Aorta (tissue), 5 donors: ENCODE measurements around the gene XAB2. TPM values are rescaled to one million over a fixed set of nuclear protein-coding genes. Genes with fewer than 3 reads are reported as not detected.
A peak's percentile ranks its signal among the peaks of the same experiment; 100 is the strongest.
"Not testable (repeated sequence)": the region's sequence is repeated elsewhere in the genome, so short reads cannot be mapped to it uniquely, and the experiment has no call there.

Experiments used
- ATAC-seq: fragments of 200-7000 bp; cut with Tn5 transposase; one replicate; pipeline ENCODE4 v1.9.1; 2022; ENCODE audit warnings: moderate library complexity; ENCODE audit not compliant: low FRiP score
- DNase-seq, 2 donors: peaks; one replicate each; pipeline ENCODE4 v3.0.0-alpha.2; 2020
- H3K27ac ChIP-seq, 2 donors: one replicate each; pipeline ENCODE4 v1.5.1; 2013; ENCODE audit warnings: low read length in 2 of 2, mild to moderate bottlenecking in 2 of 2, moderate library complexity in 2 of 2, control low read depth in 1 of 2, inconsistent platforms in 1 of 2, low read depth in 1 of 2
- H3K27me3 ChIP-seq, 2 donors: one replicate each; pipeline ENCODE4 v1.6.1; 2013; ENCODE audit warnings: control low read depth in 1 of 2, low read length in 1 of 2, mild to moderate bottlenecking in 1 of 2, moderate library complexity in 1 of 2; ENCODE audit not compliant: insufficient read depth in 2 of 2, control insufficient read depth in 1 of 2
- H3K36me3 ChIP-seq, 2 donors: one replicate each; pipeline ENCODE4 v1.6.1; 2013; ENCODE audit warnings: control low read depth in 1 of 2, low read length in 1 of 2, mild to moderate bottlenecking in 1 of 2; ENCODE audit not compliant: insufficient read depth in 2 of 2, control insufficient read depth in 1 of 2
- H3K4me1 ChIP-seq, 2 donors: one replicate each; pipeline ENCODE4 v1.6.1; 2013; ENCODE audit warnings: low read length in 2 of 2, control low read depth in 1 of 2, mild to moderate bottlenecking in 1 of 2, moderate library complexity in 1 of 2; ENCODE audit not compliant: insufficient read depth in 2 of 2, control insufficient read depth in 1 of 2
- H3K4me3 ChIP-seq, 2 donors: one replicate each; pipeline ENCODE4 v1.5.1; 2013; ENCODE audit warnings: low read length in 2 of 2, control low read depth in 1 of 2, mild to moderate bottlenecking in 1 of 2
- H3K9me3 ChIP-seq: one replicate; pipeline ENCODE4 v1.6.1; 2013; ENCODE audit warnings: mild to moderate bottlenecking, low read length; ENCODE audit not compliant: control insufficient read depth
- WGBS, 2 donors: extraction: QIAGEN DNeasy Blood & Tissue Kit; methylation state at CpG; one replicate each; pipeline ENCODE4 v1.1.7; 2013; 5-methylcytosine and 5-hydroxymethylcytosine counted together
- intact Hi-C, 2 donors: fragments of 100-400 bp; cut with DNase I; formaldehyde crosslinking; loops; one replicate each; pipeline versions ENCODE4 v1.14.2 to v1.15.0; 2022
- polyA plus RNA-seq, 2 donors: library from polyadenylated mRNA; stranded (reverse); fragments of 200-250 nt; gene quantifications; one replicate each; pipeline ENCODE4 v1.2.3, GENCODE V29; 2013
- total RNA-seq, 2 donors: library from RNA; stranded (reverse); fragmentation: NEBNext Ultra II Directional; extraction: Animal tissue kit (Norgen Biotek cat#: 25700); gene quantifications; one replicate each; pipeline ENCODE4 v1.2.1, GENCODE V29; 2021
- donor health status: healthy with polysubstance abuse.
- donor health status: Bipolar disorder and iron deficiency.
- donor health status: DM: no; HTN: no; CAD: no.
- donor health status: DM: no; HTN: no; CAD: no.
- donor health status: DM: yes; HTN: yes; CAD: no.

Gene XAB2
- total and polyA plus RNA-seq, 4 donors: 17.0 to 93.8 (median 29.7) TPM

DNA sequence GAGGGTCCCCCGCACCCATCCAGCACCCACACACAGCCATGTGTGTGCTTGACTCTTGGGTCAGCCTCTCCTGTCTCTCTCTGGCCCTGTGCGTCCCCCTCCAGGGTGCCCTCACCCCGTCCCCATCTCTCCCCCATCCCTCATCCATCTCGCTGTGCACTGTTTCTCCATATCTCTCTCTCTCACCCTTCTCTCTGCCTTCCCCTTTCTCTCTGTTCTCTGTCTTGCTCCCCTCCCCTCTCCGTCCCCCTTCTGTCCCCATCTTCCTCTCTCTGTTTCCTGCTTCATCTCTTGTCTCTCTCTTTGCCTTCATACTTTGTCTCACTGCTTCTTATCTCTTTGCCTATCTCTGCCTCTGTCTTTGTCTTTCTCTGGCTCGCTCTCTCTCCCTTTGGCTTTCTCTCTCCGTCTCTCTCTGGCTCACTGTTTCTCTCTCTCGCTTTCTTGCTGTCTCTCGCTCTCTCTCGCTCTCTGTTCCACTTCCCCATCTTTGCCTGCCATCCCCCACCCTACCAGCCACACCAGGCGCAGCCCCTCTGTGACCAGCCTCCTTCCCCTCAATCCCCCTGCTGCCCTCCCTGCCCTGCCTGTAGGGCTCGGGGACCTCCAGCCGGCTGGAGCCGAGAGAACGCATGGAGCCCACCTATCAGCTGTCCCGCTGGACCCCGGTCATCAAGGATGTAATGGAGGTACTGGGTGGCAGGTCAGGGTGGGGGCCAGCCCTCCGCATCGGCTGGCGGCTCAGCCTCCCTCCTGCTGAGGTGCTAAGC, 16.5 kb upstream of the XAB2 start:
- Histone ChIP-seq H3K9me3 (no peaks in the 10 kb centered on the region), H3K4me1 (no peaks in the 10 kb centered on the region), H3K4me3 (no peak overlapping the region), H3K27me3 (no peaks in the 10 kb centered on the region), H3K27ac (no peak overlapping the region), H3K36me3 (no peaks in the 10 kb centered on the region)
- DNase-seq: no peak
- no peak for ATAC-seq
- WGBS, 2 donors: 57 to 64% methylated on average over 20 of the region's 20 CpGs
- intact Hi-C loops: no loop called here

DNA sequence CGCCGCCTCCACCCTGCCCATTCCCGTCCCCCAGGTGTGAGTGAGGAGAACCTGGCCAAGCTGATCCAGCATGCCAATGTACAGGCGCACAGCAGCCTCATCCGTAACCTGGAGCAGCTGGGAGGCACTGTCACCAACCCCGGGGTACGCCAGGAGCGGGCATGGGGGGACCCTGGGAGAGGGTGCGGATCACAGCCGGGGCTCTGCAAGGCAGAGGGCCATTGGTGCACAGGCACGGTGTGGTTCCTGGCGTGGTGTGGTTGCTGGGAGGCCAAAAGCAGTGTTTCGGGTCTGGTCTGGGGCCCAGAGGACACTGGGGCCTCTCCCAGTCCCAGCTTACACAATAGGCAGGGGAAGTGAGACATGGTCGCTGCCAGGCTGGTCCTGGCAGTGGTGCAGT, 15.8 kb upstream of the XAB2 start:
- no peaks in the 10 kb centered on the region for H3K9me3 ChIP-seq
- H3K4me3 ChIP-seq: no peak overlapping the region
- intact Hi-C loops: no loop called here
- 88% methylated on average over 14 of the region's 14 CpGs for WGBS, 2 donors
- peak; percentile 30 for ATAC-seq
- no peaks in the 10 kb centered on the region for H3K27me3 ChIP-seq
- H3K27ac ChIP-seq: no peak overlapping the region
- no peaks in the 10 kb centered on the region for H3K36me3 ChIP-seq
- DNase-seq: no peak
- H3K4me1 ChIP-seq: no peaks in the 10 kb centered on the region

DNA sequence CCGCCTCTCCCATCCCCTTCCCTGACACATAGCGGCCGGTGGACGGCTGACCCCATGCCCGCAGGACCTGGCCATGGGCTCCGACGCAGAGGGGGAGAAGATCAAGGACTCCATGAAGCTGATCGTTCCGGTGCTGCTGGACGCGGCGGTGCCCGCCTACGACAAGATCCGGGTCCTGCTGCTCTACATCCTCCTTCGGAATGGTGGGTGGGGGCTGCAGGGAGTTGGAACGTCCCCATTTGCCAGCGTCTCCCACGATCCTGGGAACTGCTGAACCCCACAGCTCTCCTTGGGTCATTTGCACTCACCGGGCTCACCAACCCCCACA, 15.2 kb upstream of the XAB2 start:
- no peak overlapping the region for H3K27ac ChIP-seq
- ATAC-seq: no peak
- H3K27me3 ChIP-seq: no peaks in the 10 kb centered on the region
- H3K36me3 ChIP-seq: no peaks in the 10 kb centered on the region
- intact Hi-C loops: no loop called here
- no peaks in the 10 kb centered on the region for H3K4me1 ChIP-seq
- H3K4me3 ChIP-seq: no peak overlapping the region
- 93 to 94% methylated on average over 20 of the region's 20 CpGs for WGBS, 2 donors
- no peaks in the 10 kb centered on the region for H3K9me3 ChIP-seq
- DNase-seq: no peak

DNA sequence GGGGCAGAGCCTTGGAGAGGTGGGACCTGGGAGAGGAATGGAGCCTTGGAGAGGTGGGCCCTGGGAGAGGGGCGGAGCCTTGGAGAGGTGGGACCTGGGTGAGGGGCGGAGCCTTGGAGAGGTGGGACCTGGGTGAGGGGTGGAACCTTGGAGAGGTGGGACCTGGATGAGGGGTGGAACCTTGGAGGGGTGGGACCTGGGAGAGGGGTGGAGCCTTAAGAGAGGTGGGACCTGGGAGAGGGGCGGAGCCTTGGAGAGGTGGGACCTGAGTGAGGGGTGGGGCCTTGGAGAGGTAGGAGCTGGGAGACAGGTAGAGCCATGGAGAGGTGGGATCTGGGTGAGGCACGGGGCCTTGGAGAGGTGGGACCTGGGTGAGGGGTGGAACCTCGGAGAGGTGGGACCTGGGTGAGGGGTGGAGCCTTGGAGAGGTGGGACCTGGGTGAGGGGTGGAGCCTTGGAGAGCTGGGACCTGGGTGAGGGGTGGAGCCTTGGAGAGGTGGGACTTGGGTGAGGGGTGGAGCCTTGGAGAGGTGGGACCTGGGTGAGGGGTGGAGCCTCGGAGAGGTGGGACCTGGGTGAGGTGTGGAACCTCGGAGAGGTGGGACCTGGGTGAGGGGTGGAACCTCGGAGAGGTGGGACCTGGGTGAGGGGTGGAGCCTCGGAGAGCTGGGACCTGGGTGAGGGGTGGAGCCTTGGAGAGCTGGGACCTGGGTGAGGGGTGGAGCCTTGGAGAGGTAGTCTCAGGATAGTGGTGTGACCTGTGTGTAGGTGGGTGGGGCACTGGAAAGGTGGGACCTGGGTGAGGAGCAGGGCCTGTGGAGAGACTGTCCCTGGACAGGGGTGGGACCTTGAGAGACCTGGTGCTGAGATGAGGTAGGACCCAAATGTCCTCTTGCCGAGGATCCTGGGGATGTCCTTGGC, 14.5 kb upstream of the XAB2 start:
- H3K9me3 ChIP-seq, ATAC-seq, H3K27me3 ChIP-seq, H3K36me3 ChIP-seq, H3K27ac ChIP-seq, H3K4me3 ChIP-seq, H3K4me1 ChIP-seq, DNase-seq, intact Hi-C loops: not testable (repeated sequence)
- WGBS, 2 donors: 43 to 90% methylated on average over 10 of the region's 10 CpGs

DNA sequence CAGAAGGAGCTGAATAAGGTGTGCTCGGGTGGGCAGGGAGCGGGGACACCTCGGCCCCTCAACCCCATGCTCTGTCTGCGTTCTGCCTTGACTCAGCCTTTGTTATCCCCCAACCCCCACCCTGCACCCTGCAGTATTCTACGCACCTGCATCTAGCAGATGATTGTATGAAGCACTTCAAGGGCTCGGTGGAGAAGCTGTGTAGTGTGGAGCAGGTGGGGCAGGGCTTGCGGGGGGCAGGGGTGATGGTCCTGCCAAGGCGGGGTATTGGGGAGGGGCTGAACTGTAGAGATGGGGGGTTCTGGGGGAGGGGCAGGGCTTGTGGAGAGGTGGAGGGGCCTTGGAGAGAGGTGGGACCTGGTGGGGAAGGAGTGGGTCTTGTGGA, 13.7 kb upstream of the XAB2 start:
- intact Hi-C loops: no loop called here
- 92% methylated on average over 8 of the region's 8 CpGs for WGBS, 2 donors
- H3K27me3 ChIP-seq: no peaks in the 10 kb centered on the region
- ATAC-seq: no peak
- H3K4me1 ChIP-seq: no peaks in the 10 kb centered on the region
- H3K27ac ChIP-seq: no peak overlapping the region
- no peaks in the 10 kb centered on the region for H3K36me3 ChIP-seq
- H3K9me3 ChIP-seq: no peaks in the 10 kb centered on the region
- no peak overlapping the region for H3K4me3 ChIP-seq
- no peak for DNase-seq

DNA sequence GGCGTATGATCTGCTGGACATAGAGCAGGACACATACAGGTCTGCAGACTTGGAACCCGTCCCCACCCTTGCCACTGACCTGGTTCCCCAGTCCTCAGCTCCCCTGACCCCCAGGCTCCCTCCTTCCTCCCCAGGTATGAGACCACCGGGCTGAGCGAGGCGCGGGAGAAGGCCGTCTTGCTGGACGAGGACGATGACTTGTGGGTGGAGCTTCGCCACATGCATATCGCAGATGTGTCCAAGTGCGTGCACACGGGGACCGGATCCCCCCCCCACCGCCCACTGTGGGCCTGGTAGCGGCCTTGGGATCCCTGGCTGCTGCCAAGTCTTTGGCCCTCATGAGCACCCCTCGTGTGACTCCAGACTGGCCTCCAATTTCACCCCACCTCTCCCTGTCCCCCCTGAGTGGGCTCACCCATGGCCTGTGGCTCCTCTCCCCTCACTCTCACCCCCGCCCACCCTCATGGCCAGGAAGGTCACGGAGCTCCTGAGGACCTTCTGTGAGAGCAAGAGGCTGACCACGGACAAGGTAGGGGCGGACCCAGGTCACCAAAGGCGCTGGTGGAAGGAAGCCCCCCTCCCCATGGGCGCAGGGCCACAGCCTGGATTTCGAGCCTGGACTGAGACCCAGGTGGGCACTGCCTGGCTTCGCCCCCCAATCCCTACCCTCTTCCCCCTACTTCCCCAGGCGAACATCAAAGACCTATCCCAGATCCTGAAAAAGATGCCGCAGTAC, 13.1 kb upstream of the XAB2 start:
- H3K27me3 ChIP-seq: no peaks in the 10 kb centered on the region
- H3K4me3 ChIP-seq: no peak overlapping the region
- H3K27ac ChIP-seq: no peak overlapping the region
- 82 to 85% methylated on average over 26 to 27 of the region's 27 CpGs for WGBS, 2 donors
- intact Hi-C loops: no loop called here
- H3K4me1 ChIP-seq: no peaks in the 10 kb centered on the region
- ATAC-seq: no peak
- DNase-seq: no peak
- no peaks in the 10 kb centered on the region for H3K9me3 ChIP-seq
- H3K36me3 ChIP-seq: no peaks in the 10 kb centered on the region

DNA sequence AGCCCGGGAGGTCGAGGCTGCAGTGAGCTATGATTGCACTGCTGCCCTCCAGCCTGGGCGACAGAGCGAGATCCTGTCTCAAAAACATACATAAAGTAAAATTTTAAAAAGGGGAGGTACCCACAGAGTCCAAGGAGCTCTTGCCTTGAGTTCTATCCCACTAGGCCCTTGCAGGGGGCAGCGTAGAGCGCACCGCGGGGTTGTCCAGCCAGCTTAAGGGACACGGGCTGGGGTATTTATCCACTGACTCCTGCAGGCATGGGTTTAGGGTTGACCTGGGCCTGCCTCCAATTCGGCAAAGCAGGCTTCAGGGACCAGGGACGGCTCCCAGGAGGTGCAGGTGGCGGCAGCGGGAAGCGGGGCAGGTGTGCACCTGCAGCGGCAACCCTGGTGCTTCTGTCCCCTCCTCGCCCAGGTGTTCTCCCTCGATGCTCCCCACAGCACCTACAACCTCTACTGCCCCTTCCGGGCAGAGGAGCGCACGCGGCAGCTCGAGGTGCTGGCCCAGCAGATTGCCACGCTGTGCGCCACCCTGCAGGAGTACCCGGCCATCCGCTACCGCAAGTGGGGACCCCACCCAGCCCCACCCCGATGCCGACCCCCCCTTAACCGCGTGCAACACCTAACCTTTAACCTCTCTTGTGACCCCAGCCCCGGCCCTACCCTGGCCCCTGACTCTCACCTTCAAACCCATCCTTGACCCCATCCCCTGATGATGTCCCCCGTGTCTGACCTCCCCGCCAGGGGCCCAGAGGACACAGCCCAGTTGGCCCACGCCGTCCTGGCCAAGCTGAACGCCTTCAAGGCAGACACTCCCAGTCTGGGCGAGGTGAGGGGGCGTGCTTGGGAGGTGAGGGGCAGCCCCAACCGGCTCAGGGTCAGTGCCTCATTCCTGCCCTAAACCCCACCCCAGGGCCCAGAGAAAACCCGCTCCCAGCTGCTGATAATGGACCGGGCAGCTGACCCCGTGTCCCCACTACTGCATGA, 12.2 kb upstream of the XAB2 start:
- ATAC-seq (no peak), DNase-seq (no peak)
- Histone ChIP-seq H3K36me3 (no peaks in the 10 kb centered on the region), H3K4me1 (no peaks in the 10 kb centered on the region), H3K27me3 (no peaks in the 10 kb centered on the region), H3K27ac (no peak overlapping the region), H3K9me3 (no peaks in the 10 kb centered on the region), H3K4me3 (no peak overlapping the region)
- 78 to 81% methylated on average over 43 of the region's 43 CpGs for WGBS, 2 donors
- intact Hi-C loops: no loop called here

DNA sequence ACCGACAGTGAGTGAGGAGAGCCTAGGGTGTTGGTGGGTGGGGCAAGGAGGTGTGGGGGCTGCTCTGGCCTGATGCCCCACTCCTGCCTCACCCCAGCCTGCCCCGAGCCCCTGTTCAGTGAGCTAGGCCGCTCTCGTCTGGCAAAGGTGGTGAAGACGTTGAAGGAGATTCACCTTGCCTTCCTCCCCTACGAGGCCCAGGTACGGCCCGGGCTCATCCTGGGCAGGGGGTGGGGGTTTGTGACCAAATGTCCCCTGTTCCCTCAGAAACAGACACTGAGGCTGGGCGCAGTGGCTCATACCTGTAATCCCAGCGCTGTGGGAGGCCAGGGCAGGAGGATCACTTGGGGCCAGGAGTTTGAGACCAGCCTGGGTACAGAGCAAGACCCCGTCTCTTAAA, 11.5 kb upstream of the XAB2 start:
- intact Hi-C loops: no loop called here

More for the DNA sequence above, 11.5 kb upstream of the XAB2 start:
- Histone ChIP-seq H3K9me3 (no peaks in the 10 kb centered on the region), H3K36me3 (no peaks in the 10 kb centered on the region), H3K4me1 (no peaks in the 10 kb centered on the region), H3K27ac (no peak overlapping the region), H3K4me3 (no peak overlapping the region), H3K27me3 (no peaks in the 10 kb centered on the region)
- 90 to 91% methylated on average over 11 of the region's 11 CpGs for WGBS, 2 donors
- DNase-seq: no peak
- no peak for ATAC-seq
